Measurements from ENCODE around the gene ZNF385B.

The ZNF385B gene

DNA sequence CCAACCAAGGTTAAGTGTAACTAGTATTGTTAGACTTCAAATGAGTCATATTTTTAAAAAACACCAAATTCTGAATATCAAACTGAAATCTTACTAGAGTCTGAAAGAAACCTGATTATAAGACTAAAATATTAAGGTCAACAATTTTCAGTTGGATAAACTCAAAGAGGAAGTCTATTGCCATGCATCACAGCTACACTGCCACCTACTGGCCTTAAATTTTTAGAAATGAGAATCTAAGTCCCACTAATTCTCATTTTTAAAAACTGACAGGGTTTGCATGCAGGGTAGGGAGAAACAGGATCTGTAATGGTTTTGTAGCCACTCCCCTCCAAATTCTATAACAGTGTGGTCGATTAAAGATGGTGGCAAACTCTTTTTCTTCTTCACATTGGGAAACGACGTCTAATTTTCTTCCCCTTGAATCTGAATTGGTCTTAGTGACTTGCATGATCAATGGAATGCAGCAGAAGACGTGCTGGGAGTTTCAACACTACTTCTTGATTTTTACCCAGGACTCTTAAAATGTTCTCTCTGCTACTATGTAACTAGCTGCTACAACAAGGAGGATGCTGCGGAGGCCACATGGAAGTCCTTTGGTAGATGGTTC is 420.7 kb downstream of the ZNF385B start:
- Histone ChIP-seq H3K36me3 (ENCODE audit: low read depth) (no peaks in the 10 kb centered on the region), H3K27ac (ENCODE audit: poor library complexity, severe bottlenecking) (no peak overlapping the region), H3K27me3 (ENCODE audit: insufficient read depth, poor library complexity, severe bottlenecking) (no peaks in the 10 kb centered on the region), H3K9me3 (ENCODE audit: severe bottlenecking) (no peaks in the 10 kb centered on the region), H3K4me1 (ENCODE audit: insufficient read depth, poor library complexity, severe bottlenecking) (no peaks in the 10 kb centered on the region), H3K4me3 (ENCODE audit: severe bottlenecking) (no peak overlapping the region)
- ATAC-seq (ENCODE audit: low read depth), result no peak
- peak; percentile 55 for TF ChIP-seq CTCF (IDR thresholded peaks at IDR 0.05; ENCODE audit: poor library complexity, severe bottlenecking)
- no peak for DNase-seq (ENCODE audit: low spot score)

DNA sequence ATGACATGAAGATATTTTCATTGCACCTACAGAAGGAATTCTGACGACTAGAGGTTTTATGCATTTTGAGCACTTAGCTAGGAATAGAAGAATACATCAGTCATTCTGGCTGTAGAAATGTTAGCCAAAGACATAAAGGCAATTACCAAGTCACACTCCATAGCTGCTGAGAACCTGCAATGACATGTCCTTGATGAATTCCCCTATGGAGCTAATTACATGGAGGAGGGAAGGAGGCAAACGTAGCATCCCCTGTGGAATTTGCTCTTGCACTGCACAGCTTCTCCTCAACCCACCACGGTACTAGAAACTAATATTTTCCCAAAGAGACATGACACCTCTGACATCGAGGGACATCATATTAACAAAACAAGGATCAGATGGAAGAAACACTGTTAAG is 422.8 kb downstream of the ZNF385B start:
- Histone ChIP-seq H3K4me1 (ENCODE audit: insufficient read depth, poor library complexity, severe bottlenecking) (no peaks in the 10 kb centered on the region), H3K27ac (ENCODE audit: poor library complexity, severe bottlenecking) (no peak overlapping the region), H3K27me3 (ENCODE audit: insufficient read depth, poor library complexity, severe bottlenecking) (no peaks in the 10 kb centered on the region), H3K36me3 (ENCODE audit: low read depth) (no peaks in the 10 kb centered on the region), H3K9me3 (ENCODE audit: severe bottlenecking) (no peaks in the 10 kb centered on the region), H3K4me3 (ENCODE audit: severe bottlenecking) (no peak overlapping the region)
- DNase-seq (ENCODE audit: low spot score) (no peak), ATAC-seq (ENCODE audit: low read depth) (no peak)
- TF ChIP-seq CTCF (IDR thresholded peaks at IDR 0.05; ENCODE audit: poor library complexity, severe bottlenecking), result no peak

- DNase-seq (ENCODE audit: low spot score), result no peak
- H3K27ac ChIP-seq (ENCODE audit: poor library complexity, severe bottlenecking), result no peak overlapping the region
These were observed 424.0 kb downstream of the ZNF385B start for GRCh38 chr2:179437430-179437829.

DNA sequence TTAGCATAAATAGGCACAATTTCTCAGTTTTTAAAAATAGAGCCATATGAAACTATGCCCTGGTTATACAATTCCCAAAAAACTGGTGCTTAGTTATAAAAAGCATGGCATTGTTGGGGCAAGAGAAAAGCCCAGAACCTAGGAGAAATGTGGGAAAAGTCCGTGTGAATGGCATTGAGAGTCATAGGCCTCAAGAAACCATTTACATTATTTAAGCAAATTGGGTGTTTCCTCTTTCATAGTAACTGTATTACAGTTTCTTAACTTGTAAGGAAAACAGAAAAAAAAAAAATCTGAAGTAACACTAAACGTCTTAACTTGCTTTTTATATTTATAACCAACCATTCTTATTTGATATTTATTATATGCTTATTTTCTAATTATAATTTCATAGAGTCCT is 425.8 kb downstream of the ZNF385B start:
- Histone ChIP-seq H3K9me3 (ENCODE audit: severe bottlenecking) (no peaks in the 10 kb centered on the region), H3K27ac (ENCODE audit: poor library complexity, severe bottlenecking) (no peak overlapping the region), H3K27me3 (ENCODE audit: insufficient read depth, poor library complexity, severe bottlenecking) (no peaks in the 10 kb centered on the region), H3K4me1 (ENCODE audit: insufficient read depth, poor library complexity, severe bottlenecking) (no peaks in the 10 kb centered on the region), H3K36me3 (ENCODE audit: low read depth) (no peaks in the 10 kb centered on the region), H3K4me3 (ENCODE audit: severe bottlenecking) (no peak overlapping the region)
- ATAC-seq (ENCODE audit: low read depth) (no peak), DNase-seq (ENCODE audit: low spot score) (no peak)
- TF ChIP-seq CTCF (IDR thresholded peaks at IDR 0.05; ENCODE audit: poor library complexity, severe bottlenecking), result no peak

More at GRCh38 chr2:179437430-179437829, 424.0 kb downstream of the ZNF385B start:
- no peak for ATAC-seq (ENCODE audit: low read depth)
- H3K36me3 ChIP-seq (ENCODE audit: low read depth), result no peaks in the 10 kb centered on the region
- H3K27me3 ChIP-seq (ENCODE audit: insufficient read depth, poor library complexity, severe bottlenecking), result no peaks in the 10 kb centered on the region
- no peak overlapping the region for H3K4me3 ChIP-seq (ENCODE audit: severe bottlenecking)
- no peaks in the 10 kb centered on the region for H3K9me3 ChIP-seq (ENCODE audit: severe bottlenecking)
- TF ChIP-seq CTCF (IDR thresholded peaks at IDR 0.05; ENCODE audit: poor library complexity, severe bottlenecking), result no peak
- H3K4me1 ChIP-seq (ENCODE audit: insufficient read depth, poor library complexity, severe bottlenecking), result no peaks in the 10 kb centered on the region

DNA sequence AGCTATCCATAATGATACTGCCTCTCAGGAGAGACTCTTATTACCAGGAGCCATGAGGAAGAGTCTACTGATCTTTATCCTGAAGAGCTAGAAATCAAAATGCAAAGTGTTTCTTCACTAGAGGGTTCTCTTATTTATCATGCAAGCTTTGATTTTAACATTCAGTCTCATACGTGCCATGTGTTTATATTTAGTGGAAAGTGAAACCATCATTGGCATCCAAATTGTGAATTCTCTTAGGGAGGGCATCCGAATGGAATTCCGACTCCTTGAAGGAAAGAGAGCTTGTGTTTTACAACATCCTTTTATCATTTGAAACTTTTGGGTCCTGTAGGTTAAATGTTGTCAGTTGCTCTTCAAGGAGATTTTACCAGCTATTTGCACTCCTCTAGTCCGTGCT is 426.4 kb downstream of the ZNF385B start:
- Histone ChIP-seq H3K9me3 (ENCODE audit: severe bottlenecking) (no peaks in the 10 kb centered on the region), H3K4me1 (ENCODE audit: insufficient read depth, poor library complexity, severe bottlenecking) (no peaks in the 10 kb centered on the region), H3K36me3 (ENCODE audit: low read depth) (no peaks in the 10 kb centered on the region), H3K27me3 (ENCODE audit: insufficient read depth, poor library complexity, severe bottlenecking) (no peaks in the 10 kb centered on the region), H3K27ac (ENCODE audit: poor library complexity, severe bottlenecking) (no peak overlapping the region), H3K4me3 (ENCODE audit: severe bottlenecking) (no peak overlapping the region)
- no peak for DNase-seq (ENCODE audit: low spot score)
- no peak for TF ChIP-seq CTCF (IDR thresholded peaks at IDR 0.05; ENCODE audit: poor library complexity, severe bottlenecking)
- no peak for ATAC-seq (ENCODE audit: low read depth)
